ENCODE results near the gene GRIK3.
"Not testable (repeated sequence)": the region's sequence is repeated elsewhere in the genome, so short reads cannot be mapped to it uniquely, and the experiment has no call there.

GRIK3 gene

DNA sequence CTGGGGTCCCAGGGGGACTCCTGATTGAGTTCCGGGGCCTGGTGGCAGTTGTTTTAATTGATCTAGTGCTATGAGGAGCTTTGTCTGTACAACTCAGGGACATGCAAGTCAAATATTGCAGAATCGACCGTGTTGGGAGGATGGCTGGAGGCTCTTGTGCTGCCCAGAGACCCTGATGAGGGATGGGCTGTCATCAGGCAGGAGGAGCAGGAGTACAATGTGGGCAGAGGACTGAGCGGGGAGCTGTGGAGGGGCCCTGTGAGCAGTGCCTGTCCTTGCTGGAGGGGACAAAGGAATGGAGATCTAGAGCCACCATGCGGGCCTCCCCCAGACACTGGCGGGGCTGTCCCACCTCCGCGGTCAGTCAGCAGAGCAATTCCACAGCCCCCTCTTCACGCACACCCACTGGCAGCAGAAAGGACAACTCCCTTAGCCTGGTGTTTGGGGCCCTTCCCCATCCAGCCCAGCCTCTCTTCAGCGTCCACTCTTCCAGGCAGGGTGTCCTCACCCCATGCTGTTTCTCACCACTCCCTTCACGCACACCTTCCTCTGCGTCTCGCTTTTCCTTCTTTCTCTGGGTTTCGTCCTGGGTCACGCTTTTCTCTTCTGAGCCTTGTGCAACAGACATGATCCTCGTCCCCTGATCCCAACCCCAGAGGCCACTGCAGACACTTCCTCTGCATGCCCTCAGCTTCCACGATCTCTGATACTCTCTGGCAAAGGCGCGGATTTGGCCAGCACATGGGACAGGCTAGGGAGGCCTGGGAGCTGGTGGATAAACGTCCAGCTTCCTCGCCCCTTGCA is 122.6 kb downstream of the GRIK3 start:
- no peaks in the 10 kb centered on the region for H3K4me1 ChIP-seq (ENCODE audit: insufficient read depth, low read length)
- peaks cover 7% of the 10 kb centered on the region for H3K27me3 ChIP-seq (ENCODE audit: insufficient read depth, low read length)
- H3K4me3 ChIP-seq (ENCODE audit: low read length) = no peak overlapping the region
- no peaks in the 10 kb centered on the region for H3K36me3 ChIP-seq (ENCODE audit: insufficient read depth, low read length)
- no peak overlapping the region for H2AFZ ChIP-seq (ENCODE audit: low read depth, low read length)
- H3K9me3 ChIP-seq (ENCODE audit: low read length) = no peaks in the 10 kb centered on the region

- H3K36me3 ChIP-seq (ENCODE audit: insufficient read depth, low read length) = no peaks in the 10 kb centered on the region
- H3K27me3 ChIP-seq (ENCODE audit: insufficient read depth, low read length) = peaks cover 7% of the 10 kb centered on the region
- H3K9me3 ChIP-seq (ENCODE audit: low read length) = no peaks in the 10 kb centered on the region
- H2AFZ ChIP-seq (ENCODE audit: low read depth, low read length) = no peak overlapping the region
- H3K4me1 ChIP-seq (ENCODE audit: insufficient read depth, low read length) = no peaks in the 10 kb centered on the region
- H3K4me3 ChIP-seq (ENCODE audit: low read length) = no peak overlapping the region
Measured at GRCh38 chr1:36910886-36911540, 123.3 kb downstream of the GRIK3 start.

DNA sequence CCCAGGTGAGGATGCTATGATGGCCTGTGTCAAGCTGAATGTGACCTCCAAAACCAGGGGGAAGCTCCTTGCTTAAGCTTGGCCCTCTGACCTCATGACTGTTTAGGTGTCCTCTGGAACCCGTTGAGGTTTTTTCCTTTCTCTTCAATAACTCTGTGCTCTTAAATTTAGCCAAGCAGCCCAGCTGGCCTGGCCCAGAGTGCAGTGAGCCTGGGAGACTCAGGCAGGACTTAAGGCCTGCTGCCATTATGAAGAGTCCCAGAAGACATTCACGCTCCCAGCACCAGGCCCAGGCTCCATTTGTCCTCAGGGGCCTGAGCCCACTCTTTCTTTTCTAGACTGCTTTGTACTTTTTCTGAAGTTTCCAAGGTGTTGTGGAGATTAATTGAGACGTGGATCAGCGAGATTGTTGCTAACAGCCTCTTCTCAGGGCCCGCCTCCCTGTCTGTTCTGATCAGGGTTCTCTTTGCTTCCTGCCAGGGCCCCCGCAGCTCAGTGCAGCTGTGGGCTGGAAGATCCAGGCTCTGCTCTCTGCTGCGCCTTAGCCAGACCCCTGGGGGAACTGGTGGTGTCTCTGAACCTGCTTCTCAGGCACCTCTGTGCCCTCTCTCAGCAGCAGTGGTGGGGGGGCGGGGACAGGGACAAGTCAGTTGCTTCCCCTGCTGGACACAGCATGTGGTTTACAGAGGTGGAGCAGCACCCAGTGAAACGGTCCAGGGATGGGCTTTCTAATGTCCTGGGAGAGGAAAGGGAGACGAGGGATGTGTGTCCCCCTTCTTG is 124.2 kb downstream of the GRIK3 start:
- Histone ChIP-seq H3K9me3 (ENCODE audit: low read length) (no peaks in the 10 kb centered on the region), H3K4me3 (ENCODE audit: low read length) (no peak overlapping the region), H2AFZ (ENCODE audit: low read depth, low read length) (no peak overlapping the region), H3K4me1 (ENCODE audit: insufficient read depth, low read length) (no peaks in the 10 kb centered on the region), H3K27me3 (ENCODE audit: insufficient read depth, low read length) (peaks cover 7% of the 10 kb centered on the region), H3K36me3 (ENCODE audit: insufficient read depth, low read length) (no peaks in the 10 kb centered on the region)

GRCh38 chr1:36909359-36909758 is 125.0 kb downstream of the GRIK3 start:
- not testable (repeated sequence) for H2AFZ ChIP-seq (ENCODE audit: low read depth, low read length); H3K36me3 ChIP-seq (ENCODE audit: insufficient read depth, low read length); H3K4me3 ChIP-seq (ENCODE audit: low read length); H3K9me3 ChIP-seq (ENCODE audit: low read length); H3K27me3 ChIP-seq (ENCODE audit: insufficient read depth, low read length); H3K4me1 ChIP-seq (ENCODE audit: insufficient read depth, low read length)

DNA sequence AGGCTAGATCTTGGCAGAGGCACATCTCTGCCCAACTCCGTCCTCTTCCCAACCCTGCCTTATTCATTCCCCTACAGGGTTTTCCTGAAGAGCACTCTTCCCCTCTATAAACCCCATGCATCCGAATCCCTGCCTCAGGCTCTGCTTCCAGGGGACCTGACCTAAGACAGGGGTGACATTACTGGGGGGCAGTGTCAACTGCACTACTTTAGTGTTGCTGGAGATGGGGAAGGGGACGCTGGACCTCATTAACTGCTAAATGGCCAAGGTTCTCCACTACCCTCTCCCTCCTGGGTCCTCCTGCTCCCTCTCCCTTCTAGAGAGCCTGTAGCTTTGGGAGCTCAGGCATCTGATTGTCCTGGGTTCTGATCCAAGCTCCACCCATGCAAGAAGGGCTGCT is 126.2 kb downstream of the GRIK3 start:
- H2AFZ ChIP-seq (ENCODE audit: low read depth, low read length) = no peak overlapping the region
- H3K27me3 ChIP-seq (ENCODE audit: insufficient read depth, low read length) = no peaks in the 10 kb centered on the region
- no peaks in the 10 kb centered on the region for H3K36me3 ChIP-seq (ENCODE audit: insufficient read depth, low read length)

GRCh38 chr1:36906555-36906954 is 127.8 kb downstream of the GRIK3 start:
- no peak overlapping the region for H2AFZ ChIP-seq (ENCODE audit: low read depth, low read length)
- H3K4me1 ChIP-seq (ENCODE audit: insufficient read depth, low read length) = no peaks in the 10 kb centered on the region
- H3K9me3 ChIP-seq (ENCODE audit: low read length) = no peaks in the 10 kb centered on the region
- H3K36me3 ChIP-seq (ENCODE audit: insufficient read depth, low read length) = no peaks in the 10 kb centered on the region
- H3K27me3 ChIP-seq (ENCODE audit: insufficient read depth, low read length) = no peaks in the 10 kb centered on the region
- no peak overlapping the region for H3K4me3 ChIP-seq (ENCODE audit: low read length)

More for the DNA sequence above, 126.2 kb downstream of the GRIK3 start:
- no peak overlapping the region for H3K4me3 ChIP-seq (ENCODE audit: low read length)
- no peaks in the 10 kb centered on the region for H3K4me1 ChIP-seq (ENCODE audit: insufficient read depth, low read length)
- H3K9me3 ChIP-seq (ENCODE audit: low read length) = no peaks in the 10 kb centered on the region

- no peak overlapping the region for H3K4me3 ChIP-seq (ENCODE audit: low read length)
- no peak overlapping the region for H2AFZ ChIP-seq (ENCODE audit: low read depth, low read length)
- H3K36me3 ChIP-seq (ENCODE audit: insufficient read depth, low read length) = no peaks in the 10 kb centered on the region
- H3K27me3 ChIP-seq (ENCODE audit: insufficient read depth, low read length) = no peaks in the 10 kb centered on the region
- H3K9me3 ChIP-seq (ENCODE audit: low read length) = no peaks in the 10 kb centered on the region
- no peaks in the 10 kb centered on the region for H3K4me1 ChIP-seq (ENCODE audit: insufficient read depth, low read length)
Measured at GRCh38 chr1:36905941-36906340, 128.4 kb downstream of the GRIK3 start.

- H3K27me3 ChIP-seq (ENCODE audit: insufficient read depth, low read length) = no peaks in the 10 kb centered on the region
- no peaks in the 10 kb centered on the region for H3K4me1 ChIP-seq (ENCODE audit: insufficient read depth, low read length)
- no peaks in the 10 kb centered on the region for H3K9me3 ChIP-seq (ENCODE audit: low read length)
- no peak overlapping the region for H2AFZ ChIP-seq (ENCODE audit: low read depth, low read length)
- H3K4me3 ChIP-seq (ENCODE audit: low read length) = no peak overlapping the region
- H3K36me3 ChIP-seq (ENCODE audit: insufficient read depth, low read length) = no peaks in the 10 kb centered on the region
Measured at GRCh38 chr1:36900128-36900527, 134.2 kb downstream of the GRIK3 start.

DNA sequence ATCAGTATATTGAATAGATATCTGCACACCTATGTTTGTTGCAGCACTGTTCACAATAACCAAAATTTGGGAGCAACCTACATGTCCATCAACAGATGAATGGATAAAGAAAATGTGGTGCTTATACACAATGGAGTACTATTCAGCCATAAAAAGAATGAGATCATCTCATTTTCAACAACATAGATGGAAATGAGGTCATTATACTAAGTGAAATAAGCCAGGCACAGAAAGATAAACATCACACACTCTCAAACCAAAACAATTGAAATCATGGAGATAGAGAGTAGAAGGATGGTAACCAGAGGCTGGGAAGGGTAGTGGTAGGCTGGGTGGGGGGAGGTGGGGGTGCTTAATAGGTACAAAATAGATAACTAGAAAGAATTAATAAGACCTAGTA is 136.5 kb downstream of the GRIK3 start:
- not testable (repeated sequence) for H3K36me3 ChIP-seq (ENCODE audit: insufficient read depth, low read length); H3K4me1 ChIP-seq (ENCODE audit: insufficient read depth, low read length); H2AFZ ChIP-seq (ENCODE audit: low read depth, low read length); H3K9me3 ChIP-seq (ENCODE audit: low read length); H3K4me3 ChIP-seq (ENCODE audit: low read length); H3K27me3 ChIP-seq (ENCODE audit: insufficient read depth, low read length)

GRCh38 chr1:36894824-36895223 is 139.5 kb downstream of the GRIK3 start:
- Histone ChIP-seq H3K4me3 (ENCODE audit: low read length) (no peak overlapping the region), H2AFZ (ENCODE audit: low read depth, low read length) (no peak overlapping the region), H3K36me3 (ENCODE audit: insufficient read depth, low read length) (no peaks in the 10 kb centered on the region), H3K9me3 (ENCODE audit: low read length) (no peaks in the 10 kb centered on the region), H3K27me3 (ENCODE audit: insufficient read depth, low read length) (no peaks in the 10 kb centered on the region), H3K4me1 (ENCODE audit: insufficient read depth, low read length) (no peaks in the 10 kb centered on the region)

DNA sequence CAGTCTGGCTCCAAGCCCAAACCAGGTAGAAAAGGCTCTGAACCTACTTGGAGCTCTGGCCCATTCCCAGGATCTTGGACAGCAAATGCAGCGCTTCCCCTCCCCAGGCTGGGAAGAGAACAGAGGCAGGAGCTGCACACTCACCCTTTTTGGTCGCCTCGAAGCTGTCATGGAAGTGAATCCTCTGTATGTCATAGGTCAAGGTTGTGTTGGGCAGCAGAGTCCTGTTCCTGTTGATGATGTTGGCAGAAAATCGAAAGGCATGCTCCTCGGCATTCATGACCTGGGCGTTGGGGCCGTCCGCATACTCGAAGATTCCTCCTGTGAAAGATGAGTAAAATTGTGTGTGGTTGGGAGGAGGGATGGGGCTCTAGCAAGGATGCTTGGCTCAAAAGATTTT is 143.5 kb downstream of the GRIK3 start:
- Histone ChIP-seq H3K9me3 (ENCODE audit: low read length) (no peaks in the 10 kb centered on the region), H2AFZ (ENCODE audit: low read depth, low read length) (no peak overlapping the region), H3K4me1 (ENCODE audit: insufficient read depth, low read length) (no peaks in the 10 kb centered on the region), H3K36me3 (ENCODE audit: insufficient read depth, low read length) (no peaks in the 10 kb centered on the region), H3K4me3 (ENCODE audit: low read length) (no peak overlapping the region), H3K27me3 (ENCODE audit: insufficient read depth, low read length) (no peaks in the 10 kb centered on the region)

- no peaks in the 10 kb centered on the region for H3K4me1 ChIP-seq (ENCODE audit: insufficient read depth, low read length)
- no peaks in the 10 kb centered on the region for H3K36me3 ChIP-seq (ENCODE audit: insufficient read depth, low read length)
- no peaks in the 10 kb centered on the region for H3K27me3 ChIP-seq (ENCODE audit: insufficient read depth, low read length)
- no peak overlapping the region for H3K4me3 ChIP-seq (ENCODE audit: low read length)
- no peaks in the 10 kb centered on the region for H3K9me3 ChIP-seq (ENCODE audit: low read length)
- no peak overlapping the region for H2AFZ ChIP-seq (ENCODE audit: low read depth, low read length)
Measured at GRCh38 chr1:36889478-36890226, 144.7 kb downstream of the GRIK3 start.
